H9 (cell line): ENCODE data around the gene MMEL1. TPM values are rescaled to one million over a fixed set of nuclear protein-coding genes. Genes with fewer than 3 reads are reported as not detected.

ENCODE experiments used
- DNase-seq: peaks from one replicate; pipeline ENCODE4 v3.0.0-alpha.2; 2017
- H2AFZ ChIP-seq: one replicate; pipeline ENCODE4 v1.6.1; 2013; ENCODE audit warnings: mild to moderate bottlenecking, low read length, control low read depth, moderate library complexity
- H2AK5ac ChIP-seq: 2 replicates; pipeline ENCODE4 v1.6.1; 2013; ENCODE audit warnings: low read length, control low read depth, mixed read lengths; ENCODE audit not compliant: insufficient read length
- H2BK120ac ChIP-seq: one replicate; pipeline ENCODE4 v1.6.1; 2013; ENCODE audit warnings: low read depth, mild to moderate bottlenecking, low read length, control low read depth, inconsistent platforms; ENCODE audit not compliant: poor library complexity, severe bottlenecking
- H2BK12ac ChIP-seq: 2 replicates; pipeline ENCODE4 v1.6.1; 2013; ENCODE audit warnings: low read length, control low read depth, mixed read lengths, low read depth; ENCODE audit not compliant: insufficient read length
- H2BK15ac ChIP-seq: 2 replicates; pipeline ENCODE4 v1.6.1; 2013; ENCODE audit warnings: low read depth, low read length, control low read depth
- H2BK20ac ChIP-seq: one replicate; pipeline ENCODE4 v1.6.1; 2013; ENCODE audit warnings: low read depth, mild to moderate bottlenecking, low read length, control low read depth, inconsistent platforms; ENCODE audit not compliant: poor library complexity, severe bottlenecking
- H2BK5ac ChIP-seq: 2 replicates; pipeline ENCODE4 v1.6.1; 2013; ENCODE audit warnings: low read length, control low read depth, mixed read lengths; ENCODE audit not compliant: insufficient read length
- H3K14ac ChIP-seq: 2 replicates; pipeline ENCODE4 v1.6.1; 2013; ENCODE audit warnings: low read length, control low read depth; ENCODE audit not compliant: insufficient read depth
- H3K18ac ChIP-seq: 2 replicates; pipeline ENCODE4 v1.6.1; 2013; ENCODE audit warnings: low read depth, mild to moderate bottlenecking, mixed read lengths, low read length, control low read depth; ENCODE audit not compliant: insufficient read length
- H3K23ac ChIP-seq: 2 replicates; pipeline ENCODE4 v1.6.1; 2013; ENCODE audit warnings: low read length, control low read depth, mixed read lengths, low read depth; ENCODE audit not compliant: insufficient read length
- H3K23me2 ChIP-seq: 2 replicates; pipeline ENCODE4 v1.6.1; 2013; ENCODE audit warnings: low read depth, mild to moderate bottlenecking, mixed read lengths, low read length, control low read depth; ENCODE audit not compliant: insufficient read length, poor library complexity, severe bottlenecking
- H3K27ac ChIP-seq: 2 replicates; pipeline ENCODE4 v1.5.1; 2013; ENCODE audit warnings: low read length, control low read depth, mixed read lengths, low read depth; ENCODE audit not compliant: insufficient read length
- H3K27me3 ChIP-seq: 2 replicates; pipeline ENCODE4 v1.6.1; 2013; ENCODE audit warnings: low read length, control low read depth, inconsistent platforms; ENCODE audit not compliant: insufficient read depth
- H3K4ac ChIP-seq: 2 replicates; pipeline ENCODE4 v1.6.1; 2013; ENCODE audit warnings: low read depth, mild to moderate bottlenecking, control low read depth, inconsistent platforms, low read length, moderate library complexity
- H3K4me1 ChIP-seq: 2 replicates; pipeline ENCODE4 v1.6.1; 2013; ENCODE audit warnings: low read length, control low read depth, inconsistent platforms; ENCODE audit not compliant: insufficient read depth
- H3K4me2 ChIP-seq: 2 replicates; pipeline ENCODE4 v1.6.1; 2013; ENCODE audit warnings: low read length, control low read depth, mixed read lengths; ENCODE audit not compliant: insufficient read length, insufficient read depth
- H3K56ac ChIP-seq: 2 replicates; pipeline ENCODE4 v1.6.1; 2013; ENCODE audit warnings: low read depth, mild to moderate bottlenecking, mixed read lengths, low read length, control low read depth; ENCODE audit not compliant: insufficient read length
- H3K79me1 ChIP-seq: 2 replicates; pipeline ENCODE4 v1.6.1; 2013; ENCODE audit warnings: low read depth, mild to moderate bottlenecking, moderate library complexity, low read length, control low read depth, inconsistent platforms; ENCODE audit not compliant: insufficient read depth, poor library complexity, severe bottlenecking
- H3K79me2 ChIP-seq: 2 replicates; pipeline ENCODE4 v1.6.1; 2013; ENCODE audit warnings: low read length, control low read depth, inconsistent platforms; ENCODE audit not compliant: insufficient read depth
- H3K9ac ChIP-seq: 2 replicates; pipeline ENCODE4 v1.6.1; 2013; ENCODE audit warnings: low read length, control low read depth, mixed read lengths; ENCODE audit not compliant: insufficient read length; ENCODE audit errors: extremely low read depth
- H3K9me3 ChIP-seq: one replicate; pipeline ENCODE4 v1.6.1; 2013; ENCODE audit warnings: low read depth, low read length, inconsistent platforms; ENCODE audit not compliant: control insufficient read depth
- H3T11ph ChIP-seq: one replicate; pipeline ENCODE4 v1.6.1; 2013; ENCODE audit warnings: mild to moderate bottlenecking, low read length, control low read depth, inconsistent platforms
- H4K20me1 ChIP-seq: one replicate; pipeline ENCODE4 v1.6.1; 2013; ENCODE audit not compliant: control insufficient read depth, insufficient read length, insufficient read depth
- H4K5ac ChIP-seq: 2 replicates; pipeline ENCODE4 v1.6.1; 2013; ENCODE audit warnings: low read depth, mild to moderate bottlenecking, mixed read lengths, low read length, control low read depth; ENCODE audit not compliant: insufficient read length
- H4K8ac ChIP-seq: replicated peaks from 2 replicates; pipeline ENCODE4 v1.6.1; 2013; ENCODE audit warnings: low read length, control low read depth, mixed read lengths, low read depth; ENCODE audit not compliant: insufficient read length
- H4K91ac ChIP-seq: 2 replicates; pipeline ENCODE4 v1.6.1; 2013; ENCODE audit warnings: low read depth, mild to moderate bottlenecking, moderate library complexity, mixed read lengths, low read length, control low read depth; ENCODE audit not compliant: insufficient read length
- H3K27ac Mint-ChIP-seq, 3 experiments: 2 replicates in 2 of 3; 3 replicates in 1 of 3; pipeline ENCODE4 v1.8.0; 2020 to 2021; ENCODE audit warnings: mixed read lengths in 3 of 3, mild to moderate bottlenecking in 1 of 3, moderate library complexity in 1 of 3
- H3K27me3 Mint-ChIP-seq: 2 replicates; pipeline ENCODE4 v1.8.0; 2021; ENCODE audit warnings: low read depth, mild to moderate bottlenecking, moderate library complexity, mixed read lengths
- H3K36me3 Mint-ChIP-seq, 3 experiments: 2 replicates in 2 of 3; 3 replicates in 1 of 3; pipeline ENCODE4 v1.8.0; 2020 to 2021; ENCODE audit warnings: low read depth in 3 of 3, mixed read lengths in 3 of 3; ENCODE audit not compliant: insufficient read depth in 1 of 3
- H3K4me1 Mint-ChIP-seq, 2 experiments: 2 replicates each; pipeline ENCODE4 v1.8.0; 2020; ENCODE audit warnings: mixed read lengths in 2 of 2
- H3K4me3 Mint-ChIP-seq, 2 experiments: 2 replicates in 1 of 2; 3 replicates in 1 of 2; pipeline ENCODE4 v1.8.0; 2020 to 2021; ENCODE audit warnings: mild to moderate bottlenecking in 2 of 2, mixed read lengths in 2 of 2, moderate library complexity in 1 of 2
- H3K9me3 Mint-ChIP-seq, 2 experiments: 2 replicates in 1 of 2; 3 replicates in 1 of 2; pipeline ENCODE4 v1.8.0; 2020; ENCODE audit warnings: mild to moderate bottlenecking in 2 of 2, mixed read lengths in 2 of 2, moderate library complexity in 1 of 2
- WGBS: extraction: QIAGEN DNeasy Blood & Tissue Kit; methylation state at CpG from one replicate; pipeline ENCODE4 v1.1.7; 2013; ENCODE audit warnings: missing lambda C conversion rate, low lambda C conversion rate, mixed read lengths; ENCODE audit not compliant: insufficient read length; ENCODE audit errors: extremely low coverage; 5-methylcytosine and 5-hydroxymethylcytosine counted together
- total RNA-seq: library from RNA; stranded (reverse); gene quantifications from 2 replicates; pipeline ENCODE4 v1.2.1, GENCODE V29; 2021
- TF ChIP-seq, protein P1 (sequence below): fragments of 200-600 bp; sonication (generic); conservative IDR thresholded peaks from 3 replicates; pipeline ENCODE4 v1.8.0; 2021; ENCODE audit warnings: antibody characterized with exemption, mild to moderate bottlenecking

Gene MMEL1
- total RNA-seq, 1 experiment from 2014 or later = 0.42 TPM

DNA sequence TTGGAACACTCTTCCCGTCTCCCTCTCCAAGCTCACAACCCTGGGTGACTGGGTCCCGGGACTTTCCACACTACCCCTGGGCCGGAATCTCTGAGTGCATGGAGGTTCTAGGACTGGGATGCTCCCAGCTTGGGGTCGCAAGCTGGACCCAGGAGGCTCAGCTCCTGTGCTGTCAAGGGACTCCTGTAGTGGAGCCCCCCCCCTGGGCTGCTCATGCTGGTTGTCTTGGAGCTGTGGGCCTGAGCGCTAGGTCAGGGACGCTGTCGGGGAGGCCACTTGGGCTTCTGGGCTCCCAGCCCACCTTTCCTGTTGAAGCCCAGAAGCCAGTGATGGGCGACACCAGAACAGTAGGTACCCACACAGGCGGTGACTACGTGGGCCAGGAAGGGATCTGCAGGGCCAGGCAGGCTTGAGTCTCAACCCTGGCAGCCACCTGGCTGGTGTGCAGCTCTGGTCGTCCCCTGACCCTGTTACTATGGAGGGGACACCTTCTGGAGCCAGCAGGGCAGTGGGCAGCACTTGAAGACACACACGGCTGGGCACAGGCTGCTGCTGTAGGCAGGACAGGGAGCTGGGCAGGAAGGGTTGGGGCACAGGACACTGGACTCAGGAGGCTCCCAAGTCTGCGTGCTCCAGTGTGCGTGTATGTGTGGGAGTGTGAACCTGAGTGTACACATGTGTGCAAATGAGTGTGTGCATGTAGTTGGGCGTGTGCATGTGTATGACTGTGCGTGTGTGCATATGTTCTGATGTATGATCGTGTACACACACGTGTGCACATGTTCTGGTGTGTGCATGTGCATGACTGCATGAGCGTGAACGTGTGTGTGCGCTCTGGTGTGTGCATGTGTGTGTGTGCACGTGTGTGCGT lies 3.0 kb downstream of the MMEL1 start:
- peaks cover 0 to 10% (median 7%) of the 10 kb centered on the region in 3 experiments; a peak in 5 of 7 replicates for H3K36me3 Mint-ChIP-seq
- peaks cover 71% of the 10 kb centered on the region for H3K27me3 Mint-ChIP-seq
- Histone ChIP-seq H4K8ac (no peak overlapping the region), H3K4me2 (no peak overlapping the region), H3K14ac (no peak overlapping the region), H2BK5ac (no peak overlapping the region), H2AK5ac (no peak overlapping the region), H3K27ac (no peak overlapping the region), H4K20me1 (peaks cover 2% of the 10 kb centered on the region), H2BK15ac (no peak overlapping the region), H3K79me2 (no peaks in the 10 kb centered on the region), H3K4me1 (no peaks in the 10 kb centered on the region), H3K4ac (no peak overlapping the region), H3K23me2 (peaks cover 3% of the 10 kb centered on the region), H2AFZ (no peak overlapping the region), H3K79me1 (no peaks in the 10 kb centered on the region), H2BK120ac (no peak overlapping the region), H3K18ac (no peak overlapping the region), H4K5ac (no peak overlapping the region), H3K9me3 (no peaks in the 10 kb centered on the region), H3K56ac (no peak overlapping the region), H2BK12ac (no peak overlapping the region), H3K27me3 (peaks cover 22% of the 10 kb centered on the region; the same call in 1 of the 2 replicates), H3K9ac (no peak overlapping the region), H4K91ac (no peak overlapping the region), H3K23ac (no peak overlapping the region), H3T11ph (no peak overlapping the region), H2BK20ac (no peak overlapping the region)
- DNase-seq = no peak
- WGBS = no CpG with 5 or more reads among the region's 23 CpGs
- peaks cover 14 to 32% of the 10 kb centered on the region in 2 experiments for H3K4me1 Mint-ChIP-seq
- H3K4me3 Mint-ChIP-seq = peak overlapping the region; percentile 47 to 72
- TF ChIP-seq, protein P1, sequence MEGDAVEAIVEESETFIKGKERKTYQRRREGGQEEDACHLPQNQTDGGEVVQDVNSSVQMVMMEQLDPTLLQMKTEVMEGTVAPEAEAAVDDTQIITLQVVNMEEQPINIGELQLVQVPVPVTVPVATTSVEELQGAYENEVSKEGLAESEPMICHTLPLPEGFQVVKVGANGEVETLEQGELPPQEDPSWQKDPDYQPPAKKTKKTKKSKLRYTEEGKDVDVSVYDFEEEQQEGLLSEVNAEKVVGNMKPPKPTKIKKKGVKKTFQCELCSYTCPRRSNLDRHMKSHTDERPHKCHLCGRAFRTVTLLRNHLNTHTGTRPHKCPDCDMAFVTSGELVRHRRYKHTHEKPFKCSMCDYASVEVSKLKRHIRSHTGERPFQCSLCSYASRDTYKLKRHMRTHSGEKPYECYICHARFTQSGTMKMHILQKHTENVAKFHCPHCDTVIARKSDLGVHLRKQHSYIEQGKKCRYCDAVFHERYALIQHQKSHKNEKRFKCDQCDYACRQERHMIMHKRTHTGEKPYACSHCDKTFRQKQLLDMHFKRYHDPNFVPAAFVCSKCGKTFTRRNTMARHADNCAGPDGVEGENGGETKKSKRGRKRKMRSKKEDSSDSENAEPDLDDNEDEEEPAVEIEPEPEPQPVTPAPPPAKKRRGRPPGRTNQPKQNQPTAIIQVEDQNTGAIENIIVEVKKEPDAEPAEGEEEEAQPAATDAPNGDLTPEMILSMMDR = no peak
- H3K27ac Mint-ChIP-seq = peak overlapping the region in 1 of 3 experiments; percentile 80; a peak in 1 of 7 replicates
- peaks cover 10 to 13% of the 10 kb centered on the region in 2 experiments; a peak in 4 of 5 replicates for H3K9me3 Mint-ChIP-seq
